Sigmoid colon (tissue), 3 donors: Measurements from ENCODE around the gene ATP10B.

Experiments used
- CTCF ChIP-seq, 4 experiments: fragments of 450-650 bp in 3 of 4; fragments of 200-600 bp in 1 of 4; IDR thresholded peaks; one replicate each; pipeline ENCODE4 v1.5.1; 2016 to 2019; ENCODE audit warnings: antibody characterized with exemption in 4 of 4, mild to moderate bottlenecking in 3 of 4, moderate library complexity in 2 of 4
- POLR2A ChIP-seq, 2 donors: fragments of 450-650 bp; IDR thresholded peaks; one replicate each; pipeline ENCODE4 v1.6.1; 2016; ENCODE audit warnings: antibody characterized with exemption in 2 of 2, mild to moderate bottlenecking in 2 of 2, moderate library complexity in 2 of 2

DNA sequence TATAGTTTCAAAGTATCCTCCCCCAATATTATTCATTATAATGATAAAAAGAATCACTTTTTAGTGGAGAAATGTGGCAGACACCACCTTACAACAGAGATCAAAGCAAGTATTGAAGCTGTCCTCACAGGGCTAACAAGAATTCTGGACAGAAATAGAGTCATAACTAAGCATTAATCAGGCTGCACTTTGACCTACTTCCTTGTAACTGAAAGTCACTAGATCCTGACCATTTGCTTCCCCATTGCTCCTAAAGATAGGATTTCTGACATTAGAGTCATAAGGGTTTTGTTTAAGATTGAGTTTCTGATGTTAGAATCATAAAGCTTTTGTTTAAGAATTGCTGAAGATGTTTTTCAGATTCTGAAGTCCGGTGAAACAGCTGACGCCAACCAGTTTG is 159.7 kb downstream of the ATP10B start:
- TF ChIP-seq CTCF (IDR thresholded peaks at IDR 0.05) = no peak
- no peak for TF ChIP-seq POLR2A (IDR thresholded peaks at IDR 0.05)
